Adrenal gland (tissue), 12 donors: ENCODE results near the gene ARL3. TPM values are rescaled to one million over a fixed set of nuclear protein-coding genes. Genes with fewer than 3 reads are reported as not detected.

Experiments
- DNase-seq, 7 donors: peaks; one replicate each; pipeline ENCODE4 v3.0.0-alpha.2; 2019 to 2020
- H3K27ac ChIP-seq, 5 donors: fragments of 200-600 bp; sonication (generic) in 4 of 5; 1 replicate in 3 of 5; 2 replicates in 2 of 5; pipeline versions ENCODE4 v1.5.1 to v1.8.0; 2016 to 2020; ENCODE audit warnings: mild to moderate bottlenecking in 1 of 5
- H3K27me3 ChIP-seq: fragments of 200-600 bp; 2 replicates; pipeline ENCODE4 v1.8.0; 2021
- H3K36me3 ChIP-seq, 2 donors: fragments of 200-600 bp; replicated peaks in 1 of 2; 1 replicate in 1 of 2; 2 replicates in 1 of 2; pipeline versions ENCODE4 v1.5.1 to v1.8.0; 2018 to 2022
- H3K4me1 ChIP-seq, 2 donors: fragments of 200-600 bp; replicated peaks in 1 of 2; 1 replicate in 1 of 2; 2 replicates in 1 of 2; pipeline versions ENCODE4 v1.5.1 to v1.8.0; 2018 to 2021
- H3K4me3 ChIP-seq, 4 donors: fragments of 200-600 bp; sonication (generic) in 3 of 4; one replicate each; pipeline ENCODE4 v1.5.1; 2016 to 2018
- H3K9me3 ChIP-seq, 3 donors: fragments of 200-600 bp; sonication (generic) in 1 of 3; replicated peaks in 1 of 3; 1 replicate in 2 of 3; 2 replicates in 1 of 3; pipeline versions ENCODE4 v1.5.1 to v1.8.0; 2016 to 2021
- CTCF ChIP-seq, 6 experiments: fragments of 450-650 bp in 4 of 6; fragments of 200-600 bp in 2 of 6; sonication (generic) in 1 of 6; IDR thresholded peaks; 1 replicate in 5 of 6; 2 replicates in 1 of 6; pipeline versions ENCODE4 v1.5.1 to v1.8.0; 2016 to 2021; ENCODE audit warnings: antibody characterized with exemption in 6 of 6, mild to moderate bottlenecking in 2 of 6, moderate library complexity in 1 of 6
- POLR2A ChIP-seq, 2 donors: fragments of 450-650 bp; IDR thresholded peaks; one replicate each; pipeline ENCODE4 v1.6.1; 2017; ENCODE audit warnings: antibody characterized with exemption in 2 of 2, mild to moderate bottlenecking in 2 of 2, moderate library complexity in 1 of 2
- WGBS, 4 donors: extraction: QIAGEN DNeasy Blood & Tissue Kit in 2 of 4; methylation state at CpG; one replicate each; pipeline versions ENCODE4 v1.1.5 to v1.1.7; 2013 to 2017; 5-methylcytosine and 5-hydroxymethylcytosine counted together
- intact Hi-C, 2 donors: fragments of 100-400 bp; cut with DNase I; formaldehyde crosslinking; loops; one replicate each; pipeline versions ENCODE4 v1.14.1 to v1.15.0; 2022 to 2023
- polyA plus RNA-seq, 3 donors: library from polyadenylated mRNA; stranded (reverse); fragments of 200-250 nt in 2 of 3; fragments of 350-450 nt in 1 of 3; fragmentation: Illumina TruSeq in 1 of 3; extraction: RNeasy Lipid Tissue Mini Kit (QIAGEN cat#74804) in 1 of 3; gene quantifications; one replicate each; pipeline ENCODE4 v1.2.3, GENCODE V29; 2013 to 2014
- total RNA-seq, 9 donors: library from RNA; depleted of rRNA in 4 of 9; stranded (reverse); fragments of >200 nt in 4 of 9; fragments of 120-200 nt in 1 of 9; fragmentation: NEBNext Ultra II Directional in 1 of 9; extraction: Animal tissue kit (Norgen Biotek cat#: 25700) in 1 of 9; gene quantifications; one replicate each; pipeline versions ENCODE4 v1.1.0 to v1.2.4, GENCODE V29; 2013 to 2023
- donor health status: healthy with polysubstance abuse.
- donor health status: Bipolar disorder and iron deficiency.
- donor health status: DM: yes; HTN: yes; CAD: no.
- donor health status: DM: no; HTN: no; CAD: no.
- donor health status: DM: no; HTN: no; CAD: no.
- donor health status: DM: yes; HTN: yes; CAD: no.

ARL3 gene
- total and polyA plus RNA-seq, 12 donors: 4.8 to 20.5 (median 8.8) TPM

GRCh38 chr10:102682416-102682815 is 31.8 kb downstream of the ARL3 start:
- Histone ChIP-seq H3K9me3 (no peaks in the 10 kb centered on the region), H3K4me1 (peaks cover 0 to 19% of the 10 kb centered on the region in 2 donors), H3K4me3 (no peak overlapping the region), H3K36me3 (peaks cover 0 to 7% of the 10 kb centered on the region in 2 donors), H3K27me3 (no peaks in the 10 kb centered on the region), H3K27ac (no peak overlapping the region)
- WGBS, 4 donors: 86 to 97% (median 95%) methylated on average over 4 to 7 of the region's 7 CpGs
- TF ChIP-seq CTCF (IDR thresholded peaks at IDR 0.05) (no peak), POLR2A (IDR thresholded peaks at IDR 0.05) (no peak)
- no peak for DNase-seq
- intact Hi-C loops: no loop called here

- no peaks in the 10 kb centered on the region for H3K9me3 ChIP-seq
- H3K36me3 ChIP-seq: peaks cover 0 to 7% of the 10 kb centered on the region in 2 donors
- no peaks in the 10 kb centered on the region for H3K27me3 ChIP-seq
- DNase-seq: no peak
- no peak overlapping the region for H3K4me3 ChIP-seq
- no peak overlapping the region for H3K27ac ChIP-seq
- 72 to 85% (median 84%) methylated on average over 5 of the region's 5 CpGs for WGBS, 4 donors
- H3K4me1 ChIP-seq: peaks cover 0 to 27% of the 10 kb centered on the region in 2 donors
- TF ChIP-seq POLR2A (IDR thresholded peaks at IDR 0.05) (no peak), CTCF (IDR thresholded peaks at IDR 0.05) (no peak)
- intact Hi-C loops: no loop called here
Measured at GRCh38 chr10:102681696-102682095, 32.5 kb downstream of the ARL3 start.

- intact Hi-C loops: no loop called here
- H3K9me3 ChIP-seq: no peaks in the 10 kb centered on the region
- H3K4me3 ChIP-seq: no peak overlapping the region
- no peak for DNase-seq
- no peak overlapping the region for H3K27ac ChIP-seq
- H3K36me3 ChIP-seq: no peaks in the 10 kb centered on the region
- TF ChIP-seq POLR2A (IDR thresholded peaks at IDR 0.05): no peak
- no peak for TF ChIP-seq CTCF (IDR thresholded peaks at IDR 0.05)
- peaks cover 6 to 48% of the 10 kb centered on the region in 2 donors for H3K4me1 ChIP-seq
- 93 to 96% (median 94%) methylated on average over 3 to 4 of the region's 4 CpGs for WGBS, 4 donors
- H3K27me3 ChIP-seq: no peaks in the 10 kb centered on the region
Measured at GRCh38 chr10:102679596-102679995, 34.6 kb downstream of the ARL3 start.

GRCh38 chr10:102678842-102679289 is 35.3 kb downstream of the ARL3 start:
- intact Hi-C loops: no loop called here
- TF ChIP-seq CTCF (IDR thresholded peaks at IDR 0.05) (peak; percentile 48 to 74 (median 62)), POLR2A (IDR thresholded peaks at IDR 0.05) (no peak)
- Histone ChIP-seq H3K9me3 (no peaks in the 10 kb centered on the region), H3K4me1 (peaks cover 6 to 53% of the 10 kb centered on the region in 2 donors), H3K36me3 (no peaks in the 10 kb centered on the region), H3K27me3 (no peaks in the 10 kb centered on the region), H3K4me3 (no peak overlapping the region), H3K27ac (peak overlapping the region in 2 of 5 donors; percentile 19 to 38)
- peak; percentile 54 to 87 (median 77) for DNase-seq
- 0 to 13% (median 7%) methylated on average over 1 to 9 of the region's 9 CpGs for WGBS, 4 donors
